Measurements from ENCODE around the gene TMED10.
A peak's percentile ranks its signal among the peaks of the same experiment; 100 is the strongest.
"Not testable (repeated sequence)": the region's sequence is repeated elsewhere in the genome, so short reads cannot be mapped to it uniquely, and the experiment has no call there.

Gene TMED10

GRCh38 chr14:75156111-75156510, 20.3 kb downstream of the TMED10 start:
- no peak for DNase-seq

GRCh38 chr14:75155169-75155568, 21.2 kb downstream of the TMED10 start:
- no peak for DNase-seq

- DNase-seq, result no peak
These were observed 23.1 kb downstream of the TMED10 start for GRCh38 chr14:75153295-75153694.

- DNase-seq, result no peak
These were observed 24.6 kb downstream of the TMED10 start for GRCh38 chr14:75151851-75152250.

GRCh38 chr14:75150637-75151036, 25.8 kb downstream of the TMED10 start:
- DNase-seq, result not testable (repeated sequence)

- no peak for DNase-seq
These were observed 26.3 kb downstream of the TMED10 start for GRCh38 chr14:75150150-75150549.

- DNase-seq, result peak; percentile 77
These were observed 28.9 kb downstream of the TMED10 start for GRCh38 chr14:75147423-75148071.

GRCh38 chr14:75144944-75145343, 31.5 kb downstream of the TMED10 start:
- peak; percentile 24 for DNase-seq

- DNase-seq, result no peak
These were observed 32.5 kb downstream of the TMED10 start for GRCh38 chr14:75143761-75144527.

- DNase-seq, result no peak
These were observed 33.9 kb downstream of the TMED10 start for GRCh38 chr14:75142494-75142893.

GRCh38 chr14:75141967-75142366, 34.4 kb downstream of the TMED10 start:
- DNase-seq, result no peak

- no peak for DNase-seq
These were observed 35.4 kb downstream of the TMED10 start for GRCh38 chr14:75141062-75141461.

- DNase-seq, result no peak
These were observed 35.8 kb downstream of the TMED10 start for GRCh38 chr14:75140620-75141019.

GRCh38 chr14:75139185-75139584, 37.2 kb downstream of the TMED10 start:
- no peak for DNase-seq

GRCh38 chr14:75138492-75138891, 37.9 kb downstream of the TMED10 start:
- DNase-seq, result no peak

GRCh38 chr14:75134644-75135043, 41.8 kb downstream of the TMED10 start:
- no peak for DNase-seq

- DNase-seq, result no peak
These were observed 42.8 kb downstream of the TMED10 start for GRCh38 chr14:75133597-75133996.

GRCh38 chr14:75132382-75133086, 43.9 kb downstream of the TMED10 start:
- DNase-seq, result peak; percentile 55

- no peak for DNase-seq
These were observed 47.8 kb downstream of the TMED10 start for GRCh38 chr14:75128596-75128990.

GRCh38 chr14:75127903-75128595, 48.4 kb downstream of the TMED10 start:
- no peak for DNase-seq

- DNase-seq, result not testable (repeated sequence)
These were observed 49.0 kb downstream of the TMED10 start for GRCh38 chr14:75127474-75127820.

GRCh38 chr14:75126679-75127473, 49.5 kb downstream of the TMED10 start, which contains the start of gene NEK9:
NEK9 (minus strand) TSS chr14:75127048; CDS start chr14:75126921, 127 bp downstream.
- peak; percentile 95 for DNase-seq

Measured in femur (tissue), 1 donor.